Activated CD8-positive, alpha-beta memory T cell treated with anti-CD3 and anti-CD28 coated beads for 4 hours (primary cell): ENCODE measurements around the gene EBF4.
"Not testable (repeated sequence)": the region's sequence is repeated elsewhere in the genome, so short reads cannot be mapped to it uniquely, and the experiment has no call there.

Experiments
- DNase-seq, 2 donors: peaks; one replicate each; pipeline ENCODE4 v3.0.0-alpha.2; 2020; ENCODE audit warnings: low read depth in 2 of 2

EBF4 gene

GRCh38 chr20:2796011-2796660 is 103.6 kb downstream of the EBF4 start:
- DNase-seq: no peak

- DNase-seq: no peak
These were observed 104.8 kb downstream of the EBF4 start for GRCh38 chr20:2797136-2797983.

- DNase-seq: no peak
These were observed 105.7 kb downstream of the EBF4 start for GRCh38 chr20:2798095-2798805.

- no peak for DNase-seq
These were observed 106.2 kb downstream of the EBF4 start for GRCh38 chr20:2798814-2799213.

- DNase-seq: no peak
These were observed 106.7 kb downstream of the EBF4 start for GRCh38 chr20:2799271-2799670.

- DNase-seq: no peak
These were observed 107.3 kb downstream of the EBF4 start for GRCh38 chr20:2799688-2800520.

- DNase-seq: no peak
These were observed 108.1 kb downstream of the EBF4 start, which contains the start of gene CPXM1 for GRCh38 chr20:2800521-2801285. CPXM1 (minus strand) TSS chr20:2800627; CDS start chr20:2800572, 55 bp downstream.

- DNase-seq: no peak
These were observed 108.7 kb downstream of the EBF4 start for GRCh38 chr20:2801286-2801728.

GRCh38 chr20:2804041-2804828 is 111.7 kb downstream of the EBF4 start:
- no peak for DNase-seq

- DNase-seq: no peak
These were observed 112.5 kb downstream of the EBF4 start for GRCh38 chr20:2804852-2805688.

- no peak for DNase-seq
These were observed 113.2 kb downstream of the EBF4 start for GRCh38 chr20:2805689-2806350.

GRCh38 chr20:2806351-2806701 is 113.7 kb downstream of the EBF4 start:
- no peak for DNase-seq

- DNase-seq: no peak
These were observed 114.4 kb downstream of the EBF4 start for GRCh38 chr20:2807019-2807418.

- DNase-seq: not testable (repeated sequence)
These were observed 115.3 kb downstream of the EBF4 start for GRCh38 chr20:2807929-2808328.

- no peak for DNase-seq
These were observed 117.1 kb downstream of the EBF4 start for GRCh38 chr20:2809690-2810089.
